Uterus (tissue), 2 donors: ENCODE data around the gene OR2T10.
"Not testable (repeated sequence)": the region's sequence is repeated elsewhere in the genome, so short reads cannot be mapped to it uniquely, and the experiment has no call there.

Experiments used
- CTCF ChIP-seq, 4 experiments: fragments of 200-600 bp in 2 of 4; fragments of 450-650 bp in 2 of 4; sonication (generic) in 2 of 4; IDR thresholded peaks; one replicate each; pipeline ENCODE4 v1.5.1; 2016 to 2019; ENCODE audit warnings: antibody characterized with exemption in 4 of 4, mild to moderate bottlenecking in 2 of 4, moderate library complexity in 1 of 4
- POLR2A ChIP-seq, 2 donors: fragments of 450-650 bp; IDR thresholded peaks; one replicate each; pipeline ENCODE4 v1.6.1; 2016; ENCODE audit warnings: antibody characterized with exemption in 2 of 2, mild to moderate bottlenecking in 1 of 2, moderate library complexity in 1 of 2

GRCh38 chr1:248640906-248641305 is 43.4 kb upstream of the OR2T10 start:
- TF ChIP-seq CTCF, POLR2A (IDR thresholded peaks at IDR 0.05): not testable (repeated sequence)
